ENCODE measurements around the gene IFT88. TPM values are rescaled to one million over a fixed set of nuclear protein-coding genes. Genes with fewer than 3 reads are reported as not detected.
A peak's percentile ranks its signal among the peaks of the same experiment; 100 is the strongest.

Gene IFT88
- total RNA-seq, 1 donor from 2014 or later = 6.7 TPM

GRCh38 chr13:20686863-20687579 is 120.1 kb downstream of the IFT88 start:
- DNase-seq (ENCODE audit: low read depth in 2 of 2) = peak in 1 of 2 donors; percentile 20

GRCh38 chr13:20689291-20689690 is 122.3 kb downstream of the IFT88 start:
- DNase-seq (ENCODE audit: low read depth in 2 of 2) = no peak

- no peak for DNase-seq (ENCODE audit: low read depth in 2 of 2)
Measured at GRCh38 chr13:20691616-20692015, 124.7 kb downstream of the IFT88 start.

GRCh38 chr13:20696073-20696472 is 129.1 kb downstream of the IFT88 start:
- no peak for DNase-seq (ENCODE audit: low read depth in 2 of 2)

GRCh38 chr13:20699715-20700114 is 132.8 kb downstream of the IFT88 start:
- no peak for DNase-seq (ENCODE audit: low read depth in 2 of 2)

GRCh38 chr13:20700288-20700687 is 133.3 kb downstream of the IFT88 start:
- no peak for DNase-seq (ENCODE audit: low read depth in 2 of 2)

- no peak for DNase-seq (ENCODE audit: low read depth in 2 of 2)
Measured at GRCh38 chr13:20701461-20701860, 134.5 kb downstream of the IFT88 start.

GRCh38 chr13:20702530-20702914 is 135.6 kb downstream of the IFT88 start:
- DNase-seq (ENCODE audit: low read depth in 2 of 2) = peak in 1 of 2 donors; percentile 16

- DNase-seq (ENCODE audit: low read depth in 2 of 2) = peak; percentile 29 to 36
Measured at GRCh38 chr13:20702915-20703779, 136.2 kb downstream of the IFT88 start, which contains the start of gene IL17D. IL17D (plus strand) TSS chr13:20703699; CDS start chr13:20704002, 303 bp downstream.

GRCh38 chr13:20703780-20704458 is 137.0 kb downstream of the IFT88 start:
- peak; percentile 88 for DNase-seq (ENCODE audit: low read depth in 2 of 2)

- no peak for DNase-seq (ENCODE audit: low read depth in 2 of 2)
Measured at GRCh38 chr13:20704459-20705069, 137.6 kb downstream of the IFT88 start.

- DNase-seq (ENCODE audit: low read depth in 2 of 2) = no peak
Measured at GRCh38 chr13:20706661-20707060, 139.7 kb downstream of the IFT88 start.

GRCh38 chr13:20708216-20708615 is 141.3 kb downstream of the IFT88 start:
- DNase-seq (ENCODE audit: low read depth in 2 of 2) = no peak

GRCh38 chr13:20709369-20709768 is 142.4 kb downstream of the IFT88 start:
- DNase-seq (ENCODE audit: low read depth in 2 of 2) = peak in 1 of 2 donors; percentile 24

- DNase-seq (ENCODE audit: low read depth in 2 of 2) = peak in 1 of 2 donors; percentile 9
Measured at GRCh38 chr13:20709782-20710181, 142.8 kb downstream of the IFT88 start.

GRCh38 chr13:20711301-20712044 is 144.5 kb downstream of the IFT88 start:
- peak in 1 of 2 donors; percentile 35 for DNase-seq (ENCODE audit: low read depth in 2 of 2)

GRCh38 chr13:20713014-20713376 is 146.0 kb downstream of the IFT88 start:
- peak in 1 of 2 donors; percentile 13 for DNase-seq (ENCODE audit: low read depth in 2 of 2)

- DNase-seq (ENCODE audit: low read depth in 2 of 2) = peak; percentile 61 to 81
Measured at GRCh38 chr13:20713751-20714150, 146.8 kb downstream of the IFT88 start.

- DNase-seq (ENCODE audit: low read depth in 2 of 2) = peak in 1 of 2 donors; percentile 26
Measured at GRCh38 chr13:20714161-20714560, 147.2 kb downstream of the IFT88 start.

- DNase-seq (ENCODE audit: low read depth in 2 of 2) = peak; percentile 64 to 94
Measured at GRCh38 chr13:20714563-20715329, 147.8 kb downstream of the IFT88 start.
